A673 (cell line): ENCODE results near the gene LRRC3B.

ENCODE experiments used
- CTCF ChIP-seq: fragments of 300-800, 200-600 bp; sonication (generic); conservative IDR thresholded peaks from 2 replicates; pipeline ENCODE4 v1.5.1; 2017; ENCODE audit warnings: low read depth, mild to moderate bottlenecking, antibody characterized with exemption, low read length, moderate library complexity, mixed read lengths
- EZH2 ChIP-seq: fragments of 200-600 bp; sonication (generic); IDR thresholded peaks from 2 replicates; pipeline ENCODE4 v1.6.1; 2017; ENCODE audit warnings: borderline replicate concordance, low read depth, mild to moderate bottlenecking, mixed read lengths, antibody characterized with exemption, low read length; ENCODE audit not compliant: poor library complexity, severe bottlenecking

- TF ChIP-seq EZH2 = no peak
- TF ChIP-seq CTCF = no peak
These were observed 1.4 kb upstream of the LRRC3B start for GRCh38 chr3:26621176-26621575.
